ENCODE data around the gene PATJ. TPM values are rescaled to one million over a fixed set of nuclear protein-coding genes. Genes with fewer than 3 reads are reported as not detected.

The PATJ gene
- total RNA-seq, 2 donors from 2014 or later, result 74.3 to 81.7 TPM

GRCh38 chr1:62103846-62104245 is 361.6 kb downstream of the PATJ start:
- H3K36me3 ChIP-seq (ENCODE audit: control insufficient read depth, insufficient read depth, low read length), result no peaks in the 10 kb centered on the region
- H3K4me3 ChIP-seq (ENCODE audit: low read length), result no peak overlapping the region
- no peaks in the 10 kb centered on the region for H3K4me1 ChIP-seq (ENCODE audit: control insufficient read depth, insufficient read depth, low read length)
- peaks cover 10% of the 10 kb centered on the region for H3K4me1 Mint-ChIP-seq
- H3K9me3 ChIP-seq (ENCODE audit: control insufficient read depth, low read length), result peaks cover 21% of the 10 kb centered on the region
- no peak overlapping the region for H3K27ac ChIP-seq (ENCODE audit: low read depth, low read length)
- no peaks in the 10 kb centered on the region for H3K27me3 ChIP-seq (ENCODE audit: control insufficient read depth, insufficient read depth, low read length, poor library complexity, severe bottlenecking)
- peaks cover 11% of the 10 kb centered on the region for H3K9me3 Mint-ChIP-seq
- H3K36me3 Mint-ChIP-seq (ENCODE audit: low read depth), result peaks cover 29% of the 10 kb centered on the region
- WGBS, 2 experiments (ENCODE audit: insufficient coverage in 1 of 2, insufficient read length in 1 of 2), result 86 to 87% methylated on average over 1 to 3 of the region's 3 CpGs
- H3K9ac ChIP-seq (ENCODE audit: extremely low read depth, low read length, poor library complexity, severe bottlenecking), result no peak overlapping the region
- no peaks in the 10 kb centered on the region for H3K27me3 Mint-ChIP-seq (ENCODE audit: insufficient read depth)
- H3K4me3 Mint-ChIP-seq, result no peak overlapping the region
- no peak for DNase-seq
- no peak for TF ChIP-seq CTCF (conservative IDR thresholded peaks at IDR 0.05)
- no peak overlapping the region for H3K27ac Mint-ChIP-seq

- no peaks in the 10 kb centered on the region for H3K27me3 ChIP-seq (ENCODE audit: control insufficient read depth, insufficient read depth, low read length, poor library complexity, severe bottlenecking)
- whole genome bisulfite sequencing, 2 experiments (ENCODE audit: insufficient coverage in 1 of 2, insufficient read length in 1 of 2), result 94 to 100% methylated on average over 1 of the region's 1 CpG
- H3K4me3 ChIP-seq (ENCODE audit: low read length), result no peak overlapping the region
- H3K9me3 ChIP-seq (ENCODE audit: control insufficient read depth, low read length), result no peaks in the 10 kb centered on the region
- TF ChIP-seq CTCF (conservative IDR thresholded peaks at IDR 0.05), result no peak
- no peaks in the 10 kb centered on the region for H3K4me1 ChIP-seq (ENCODE audit: control insufficient read depth, insufficient read depth, low read length)
- H3K36me3 ChIP-seq (ENCODE audit: control insufficient read depth, insufficient read depth, low read length), result no peaks in the 10 kb centered on the region
- Mint-ChIP-seq H3K27ac (no peak overlapping the region), H3K4me3 (no peak overlapping the region), H3K4me1 (peaks cover 13% of the 10 kb centered on the region), H3K27me3 (ENCODE audit: insufficient read depth) (no peaks in the 10 kb centered on the region), H3K9me3 (no peaks in the 10 kb centered on the region), H3K36me3 (ENCODE audit: low read depth) (peaks cover 3% of the 10 kb centered on the region)
- H3K9ac ChIP-seq (ENCODE audit: extremely low read depth, low read length, poor library complexity, severe bottlenecking), result no peak overlapping the region
- H3K27ac ChIP-seq (ENCODE audit: low read depth, low read length), result no peak overlapping the region
- no peak for DNase-seq
Observed at GRCh38 chr1:62107923-62108322, 365.6 kb downstream of the PATJ start.

- DNase-seq, result no peak
- Mint-ChIP-seq H3K27ac (no peak overlapping the region), H3K9me3 (no peaks in the 10 kb centered on the region), H3K27me3 (ENCODE audit: insufficient read depth) (no peaks in the 10 kb centered on the region), H3K4me3 (no peak overlapping the region), H3K4me1 (peaks cover 6% of the 10 kb centered on the region), H3K36me3 (ENCODE audit: low read depth) (peaks cover 13% of the 10 kb centered on the region)
- Histone ChIP-seq H3K4me1 (ENCODE audit: control insufficient read depth, insufficient read depth, low read length) (no peaks in the 10 kb centered on the region), H3K9ac (ENCODE audit: extremely low read depth, low read length, poor library complexity, severe bottlenecking) (no peak overlapping the region), H3K27ac (ENCODE audit: low read depth, low read length) (no peak overlapping the region), H3K36me3 (ENCODE audit: control insufficient read depth, insufficient read depth, low read length) (no peaks in the 10 kb centered on the region), H3K4me3 (ENCODE audit: low read length) (no peak overlapping the region), H3K27me3 (ENCODE audit: control insufficient read depth, insufficient read depth, low read length, poor library complexity, severe bottlenecking) (no peaks in the 10 kb centered on the region), H3K9me3 (ENCODE audit: control insufficient read depth, low read length) (no peaks in the 10 kb centered on the region)
- TF ChIP-seq CTCF (conservative IDR thresholded peaks at IDR 0.05), result no peak
- 89 to 100% methylated on average over 1 to 5 of the region's 5 CpGs for WGBS, 2 experiments (ENCODE audit: insufficient coverage in 1 of 2, insufficient read length in 1 of 2)
Observed at GRCh38 chr1:62109124-62109523, 366.8 kb downstream of the PATJ start.

All from endodermal cell (in vitro differentiated cells).